ENCODE data around the gene B4GALNT1.
"Not testable (repeated sequence)": the region's sequence is repeated elsewhere in the genome, so short reads cannot be mapped to it uniquely, and the experiment has no call there.

Gene B4GALNT1

DNA sequence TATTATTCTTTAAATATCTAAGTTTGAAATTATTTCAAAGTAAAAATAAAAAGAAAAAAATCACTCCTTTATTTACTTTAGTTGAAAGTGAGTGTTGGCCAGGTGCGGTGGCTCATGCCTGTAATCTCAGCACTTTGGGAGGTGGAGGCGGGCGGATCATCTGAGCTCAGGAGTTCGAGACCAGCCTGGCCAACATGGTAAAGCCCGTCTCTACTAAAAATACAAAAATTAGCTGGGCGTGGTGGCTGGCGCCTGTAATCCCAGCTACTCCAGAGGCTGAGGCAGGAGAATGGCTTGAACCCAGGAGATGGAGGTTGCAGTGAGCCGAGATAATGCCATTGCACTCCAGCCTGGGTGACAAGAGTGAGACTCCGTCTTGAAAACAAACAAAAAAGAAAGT, 3.7 kb upstream of the B4GALNT1 start:
- DNase-seq, result not testable (repeated sequence)

- peak; percentile 27 to 36 for DNase-seq
Measured at GRCh38 chr12:57632073-57632957, 686 bp downstream of the B4GALNT1 start.

DNA sequence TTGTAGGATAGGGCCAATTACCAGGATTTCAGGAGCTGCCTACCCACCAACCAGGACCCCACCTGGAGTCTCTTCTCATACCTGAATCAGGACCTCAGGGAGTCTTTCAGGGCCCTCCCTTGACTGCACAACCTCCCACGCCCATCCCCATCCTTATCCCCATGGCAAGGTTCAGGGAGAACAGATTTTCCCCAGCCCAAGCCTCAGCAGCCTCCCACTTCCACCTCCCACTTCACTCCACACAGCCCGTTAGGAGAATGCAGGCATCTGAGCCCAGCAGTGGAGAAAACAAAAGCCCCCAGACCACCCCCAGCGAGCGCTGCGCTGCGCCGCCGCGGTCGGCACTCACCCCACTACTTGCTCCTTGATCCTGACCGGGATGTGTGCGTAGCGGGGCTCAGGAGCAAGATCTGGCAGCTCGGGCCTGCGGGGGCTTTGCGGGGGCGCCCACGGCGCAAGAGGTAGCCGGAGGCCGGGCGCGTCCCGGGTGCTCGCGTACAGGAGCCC, 1.4 kb downstream of the B4GALNT1 start:
- DNase-seq, result no peak

- no peak for DNase-seq
Measured at GRCh38 chr12:57630891-57631433, 2.0 kb downstream of the B4GALNT1 start.

DNA sequence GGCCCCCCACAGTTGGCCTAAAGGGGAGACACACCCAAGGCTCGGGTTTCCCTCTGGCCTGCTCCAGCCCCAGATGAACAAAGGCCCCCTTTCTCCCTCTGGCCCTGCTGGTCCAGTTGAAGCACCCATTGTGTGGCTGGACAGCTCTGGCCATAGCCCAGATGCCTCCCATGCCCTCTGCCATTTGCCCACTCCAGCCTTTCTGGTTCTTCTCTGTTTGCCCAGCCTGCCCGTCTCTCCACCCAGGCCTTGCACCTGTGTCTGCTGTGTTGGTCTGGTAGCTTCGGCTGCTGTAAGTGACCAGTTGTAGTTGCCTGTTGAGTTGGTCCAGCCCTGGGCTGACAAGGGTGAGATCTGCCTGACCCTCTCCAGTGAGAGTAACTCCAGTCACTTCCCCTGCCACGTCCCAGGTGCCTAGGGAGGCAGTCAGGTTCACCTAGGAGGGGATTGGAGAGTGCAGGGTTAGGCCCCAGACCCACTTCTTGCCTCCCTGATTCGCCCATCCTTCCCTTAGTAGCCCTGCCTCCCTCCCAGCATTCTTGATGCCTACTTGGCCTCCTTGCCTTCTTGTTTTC, 3.0 kb downstream of the B4GALNT1 start:
- no peak for DNase-seq

- DNase-seq, result no peak
Measured at GRCh38 chr12:57628280-57629191, 4.5 kb downstream of the B4GALNT1 start.

DNA sequence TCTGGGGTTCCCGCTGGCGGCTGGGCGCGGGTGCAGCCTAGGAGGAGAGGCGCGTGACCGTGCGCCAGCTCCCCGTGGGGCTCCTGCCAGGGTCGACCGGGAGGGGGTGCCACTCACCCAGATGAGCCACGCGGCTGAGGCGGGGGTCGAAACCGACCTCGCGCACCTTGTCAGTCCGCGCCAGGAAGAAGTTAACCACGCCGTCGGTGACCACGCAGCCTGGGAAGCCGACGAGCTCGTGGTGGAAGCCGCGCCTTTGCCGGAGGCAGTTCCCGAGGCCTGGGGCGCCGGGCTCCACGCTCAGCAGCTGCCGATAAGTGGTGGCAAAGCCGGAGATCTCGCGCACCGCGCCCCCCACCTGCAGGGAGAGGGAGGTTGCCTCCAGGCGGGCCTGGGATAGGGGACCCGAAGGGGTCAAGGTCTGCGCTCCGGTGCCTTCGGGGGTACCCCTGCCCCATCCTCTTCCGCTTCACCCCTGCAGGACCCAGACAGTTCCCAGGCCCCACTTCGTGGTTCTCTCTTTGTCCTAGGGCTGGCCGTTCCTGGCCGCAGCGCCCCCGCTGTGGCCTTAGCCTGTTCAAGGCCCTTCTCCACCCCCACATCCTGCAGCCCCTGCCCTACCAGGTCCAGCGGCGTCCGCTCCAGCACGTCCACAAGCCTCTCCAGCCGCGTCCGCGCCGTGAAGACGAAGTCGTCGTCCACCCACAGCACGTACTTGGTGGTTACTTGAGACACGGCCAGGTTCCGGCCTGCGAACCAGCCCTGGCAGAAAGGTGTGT, 5.3 kb downstream of the B4GALNT1 start:
- peak; percentile 36 to 49 for DNase-seq

- no peak for DNase-seq
Measured at GRCh38 chr12:57626921-57627445, 6.0 kb downstream of the B4GALNT1 start.

GRCh38 chr12:57626111-57626920, 6.7 kb downstream of the B4GALNT1 start:
- no peak for DNase-seq

- no peak for DNase-seq
Measured at GRCh38 chr12:57625261-57626032, 7.6 kb downstream of the B4GALNT1 start.

DNA sequence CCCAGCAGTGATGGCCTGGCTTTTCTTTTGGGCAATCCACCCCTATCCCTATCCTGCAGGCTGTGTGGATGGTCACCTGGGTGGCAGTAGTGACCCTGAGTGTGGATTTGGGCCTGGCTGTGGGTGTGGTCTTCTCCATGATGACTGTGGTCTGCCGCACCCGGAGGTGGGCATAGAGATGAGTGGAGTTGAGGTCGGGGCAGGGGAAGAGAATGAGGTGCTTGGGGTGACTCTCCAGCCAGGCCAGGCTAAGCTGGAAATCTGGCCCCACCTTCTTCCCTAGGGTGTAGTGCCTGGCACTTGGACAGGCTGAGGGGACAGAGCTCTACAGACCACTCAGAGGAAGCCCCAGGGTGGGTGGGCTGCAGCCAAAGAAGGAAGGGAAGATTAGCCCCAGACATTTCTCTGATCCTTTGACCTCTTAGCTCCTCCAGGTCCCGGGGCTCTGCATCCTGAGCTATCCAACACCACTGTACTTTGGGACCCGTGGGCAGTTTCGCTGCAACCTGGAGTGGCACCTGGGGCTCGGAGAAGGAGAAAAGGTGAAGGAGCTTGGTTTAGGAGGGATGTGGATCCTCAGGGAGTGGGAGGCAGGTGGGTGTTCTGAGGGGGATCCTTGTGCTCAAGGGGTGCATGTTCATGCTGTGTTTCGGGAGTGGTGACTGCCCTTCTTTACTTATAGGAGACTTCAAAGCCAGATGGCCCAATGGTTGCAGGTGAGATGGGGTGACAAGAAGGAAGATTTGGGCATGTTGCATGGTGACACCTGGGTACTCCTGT, 8.4 kb downstream of the B4GALNT1 start:
- no peak for DNase-seq

- DNase-seq, result no peak
Measured at GRCh38 chr12:57623811-57624390, 9.1 kb downstream of the B4GALNT1 start.

DNA sequence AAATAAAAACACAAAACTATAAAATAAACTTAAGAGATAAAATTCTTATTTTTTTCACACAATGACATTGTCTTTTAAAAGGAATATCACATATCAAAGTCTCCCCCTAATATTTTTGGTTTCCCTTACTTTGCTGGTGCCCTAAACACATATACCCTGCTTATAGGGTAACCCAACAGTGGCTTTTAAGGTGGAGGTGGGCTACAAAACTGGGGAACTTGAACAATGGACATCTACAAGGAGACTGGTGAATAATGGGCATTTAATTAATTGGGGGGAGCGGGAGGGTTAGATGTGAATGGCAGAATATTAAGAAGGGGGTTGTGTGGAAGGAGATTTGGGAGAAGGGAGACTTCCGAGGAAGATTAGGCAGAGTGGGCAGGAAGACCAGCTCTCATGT, 9.6 kb downstream of the B4GALNT1 start:
- DNase-seq, result no peak

DNA sequence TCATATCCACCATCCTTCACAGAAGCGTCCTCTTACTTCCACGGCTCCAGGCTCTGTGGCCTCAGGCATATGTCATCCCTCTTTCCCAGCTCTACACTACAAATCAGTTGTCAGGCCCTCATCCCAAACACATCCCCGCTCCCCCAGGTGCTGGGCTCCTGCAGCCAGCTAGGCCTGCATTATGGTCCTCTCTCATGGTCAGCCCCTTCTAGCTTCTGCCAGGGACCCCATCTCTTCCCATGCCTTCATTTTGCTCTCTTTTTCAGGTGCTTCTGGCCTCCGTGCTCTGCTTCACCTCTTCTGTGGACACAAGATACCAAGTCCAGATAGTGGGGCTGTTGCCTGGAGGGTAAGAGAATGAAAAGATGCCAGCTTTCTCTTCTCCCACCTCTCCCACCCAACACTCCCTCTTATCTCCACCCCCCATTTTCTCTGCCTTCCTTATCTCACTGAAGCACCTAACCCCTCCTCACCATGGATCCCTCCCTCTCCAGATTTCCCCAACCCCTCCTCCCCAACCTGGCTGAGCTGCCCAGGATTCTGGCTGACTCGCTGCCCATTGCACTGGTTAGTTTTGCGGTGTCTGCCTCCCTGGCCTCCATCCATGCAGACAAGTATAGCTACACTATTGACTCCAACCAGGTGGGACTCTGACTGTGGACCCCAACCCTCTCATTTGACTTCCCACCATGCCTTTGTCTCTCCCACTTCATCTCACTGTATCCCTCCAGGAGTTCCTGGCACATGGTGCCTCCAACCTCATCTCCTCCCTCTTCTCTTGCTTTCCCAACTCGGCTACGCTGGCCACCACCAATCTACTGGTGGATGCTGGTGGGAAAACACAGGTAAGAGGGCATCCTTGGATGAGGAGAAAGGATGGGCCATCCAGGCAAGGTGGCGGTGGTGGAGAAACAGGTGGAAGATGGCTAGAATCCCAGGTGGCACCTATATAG, 10.4 kb downstream of the B4GALNT1 start:
- DNase-seq, result no peak

DNA sequence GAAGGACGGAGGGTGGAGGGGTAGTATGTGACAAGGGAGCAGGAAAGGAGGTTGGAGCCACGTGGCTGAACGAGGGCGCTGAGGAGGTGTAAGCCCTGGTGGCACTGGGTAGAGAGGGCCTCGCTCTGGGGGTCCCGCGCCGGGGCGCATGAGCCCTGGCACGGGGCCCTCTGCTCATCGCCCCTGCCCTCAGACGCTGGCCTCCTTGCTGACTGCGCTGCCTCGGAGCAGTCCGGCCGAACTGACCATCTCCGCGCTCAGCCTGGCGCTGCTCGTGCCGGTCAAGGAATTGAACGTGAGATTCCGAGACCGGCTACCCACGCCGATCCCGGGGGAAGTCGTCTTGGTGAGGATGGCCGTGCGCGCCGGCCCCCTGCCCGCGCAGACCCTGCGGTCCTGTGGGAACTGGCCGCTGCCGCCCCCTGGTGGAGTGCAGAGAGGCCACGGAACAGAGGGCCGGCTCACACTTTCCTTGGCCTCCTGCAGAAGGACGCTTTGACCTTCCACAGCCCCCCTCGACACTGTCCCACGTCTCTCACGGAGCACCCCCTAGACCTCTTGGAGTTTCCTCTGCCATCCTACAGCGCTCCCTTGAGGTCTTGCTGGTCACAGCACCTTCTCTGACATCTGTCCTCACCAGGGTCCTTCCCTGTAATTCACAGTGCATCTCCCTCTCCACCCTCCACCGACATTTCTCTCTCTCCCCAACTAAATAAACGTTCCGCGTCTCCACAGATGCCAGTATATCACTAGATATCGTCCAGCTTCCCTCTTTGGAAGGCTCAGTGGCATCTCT, 11.3 kb downstream of the B4GALNT1 start:
- DNase-seq, result peak; percentile 71 to 75

GRCh38 chr12:57620936-57621496, 12.0 kb downstream of the B4GALNT1 start:
- DNase-seq, result peak in 1 of 2 experiments; percentile 27
